ENCODE measurements around the gene PTPN14.

Gene PTPN14

GRCh38 chr1:214314178-214314843, 237.1 kb downstream of the PTPN14 start:
- DNase-seq (ENCODE audit: low read depth in 1 of 2, low spot score in 1 of 2), result no peak
- no peaks in the 10 kb centered on the region for H3K27me3 ChIP-seq (ENCODE audit: insufficient read depth, poor library complexity, severe bottlenecking)
- no peak overlapping the region for H3K4me3 ChIP-seq (replicated peaks; ENCODE audit: insufficient read depth, low read length)
- no peak overlapping the region for H3K27ac ChIP-seq (replicated peaks)
- TF ChIP-seq REST (IDR thresholded peaks at IDR 0.05; ENCODE audit: insufficient replicate concordance, low read depth) (no peak), CTCF (IDR thresholded peaks at IDR 0.05; ENCODE audit: insufficient read depth, low read length) (no peak), SPI1 (IDR thresholded peaks at IDR 0.05; ENCODE audit: borderline replicate concordance, low read depth) (no peak), POLR2AphosphoS5 (IDR thresholded peaks at IDR 0.05; ENCODE audit: low read depth) (no peak)

- no peak overlapping the region for H3K27ac ChIP-seq (replicated peaks)
- no peak for TF ChIP-seq CTCF (IDR thresholded peaks at IDR 0.05; ENCODE audit: insufficient read depth, low read length)
- DNase-seq (ENCODE audit: low read depth in 1 of 2, low spot score in 1 of 2), result no peak
These were observed 238.8 kb downstream of the PTPN14 start for GRCh38 chr1:214312530-214313051.

GRCh38 chr1:214310777-214311690, 240.4 kb downstream of the PTPN14 start:
- DNase-seq (ENCODE audit: low read depth in 1 of 2, low spot score in 1 of 2), result no peak
- no peak for TF ChIP-seq POLR2AphosphoS5 (IDR thresholded peaks at IDR 0.05; ENCODE audit: low read depth)
- Histone ChIP-seq H3K27me3 (ENCODE audit: insufficient read depth, poor library complexity, severe bottlenecking) (no peaks in the 10 kb centered on the region), H3K4me3 (replicated peaks; ENCODE audit: insufficient read depth, low read length) (no peak overlapping the region), H3K27ac (replicated peaks) (no peak overlapping the region)

More at GRCh38 chr1:214312530-214313051, 238.8 kb downstream of the PTPN14 start:
- Histone ChIP-seq H3K27me3 (ENCODE audit: insufficient read depth, poor library complexity, severe bottlenecking) (no peaks in the 10 kb centered on the region), H3K4me3 (replicated peaks; ENCODE audit: insufficient read depth, low read length) (no peak overlapping the region)

GRCh38 chr1:214310010-214310409, 241.4 kb downstream of the PTPN14 start:
- Histone ChIP-seq H3K27ac (replicated peaks) (no peak overlapping the region), H3K27me3 (ENCODE audit: insufficient read depth, poor library complexity, severe bottlenecking) (no peaks in the 10 kb centered on the region), H3K4me3 (replicated peaks; ENCODE audit: insufficient read depth, low read length) (no peak overlapping the region)
- DNase-seq (ENCODE audit: low read depth in 1 of 2, low spot score in 1 of 2), result no peak
- TF ChIP-seq SPI1 (IDR thresholded peaks at IDR 0.05; ENCODE audit: borderline replicate concordance, low read depth) (no peak), POLR2AphosphoS5 (IDR thresholded peaks at IDR 0.05; ENCODE audit: low read depth) (no peak), GABPA (IDR thresholded peaks at IDR 0.05; ENCODE audit: low read depth) (no peak)

GRCh38 chr1:214306269-214306668, 245.1 kb downstream of the PTPN14 start:
- no peak overlapping the region for H3K27ac ChIP-seq (replicated peaks)
- TF ChIP-seq GABPA (IDR thresholded peaks at IDR 0.05; ENCODE audit: low read depth), result no peak
- no peak for TF ChIP-seq SPI1 (IDR thresholded peaks at IDR 0.05; ENCODE audit: borderline replicate concordance, low read depth)
- no peak for TF ChIP-seq POLR2AphosphoS5 (IDR thresholded peaks at IDR 0.05; ENCODE audit: low read depth)
- TF ChIP-seq CTCF (IDR thresholded peaks at IDR 0.05; ENCODE audit: insufficient read depth, low read length), result no peak
- no peak for TF ChIP-seq REST (IDR thresholded peaks at IDR 0.05; ENCODE audit: insufficient replicate concordance, low read depth)
- H3K27me3 ChIP-seq (ENCODE audit: insufficient read depth, poor library complexity, severe bottlenecking), result no peaks in the 10 kb centered on the region
- no peak overlapping the region for H3K4me3 ChIP-seq (replicated peaks; ENCODE audit: insufficient read depth, low read length)
- DNase-seq (ENCODE audit: low read depth in 1 of 2, low spot score in 1 of 2), result no peak
